Measurements from ENCODE around the gene RINT1. TPM values are rescaled to one million over a fixed set of nuclear protein-coding genes. Genes with fewer than 3 reads are reported as not detected.

The RINT1 gene
- polyA plus RNA-seq, 1 of the 3 experiments (the other 2 are of a cell fraction): 13.1 TPM

- no peak for DNase-seq
- Histone ChIP-seq H3K4me3 (ENCODE audit: low read depth in 2 of 2, low read length in 1 of 2) (no peak overlapping the region), H3K4me2 (no peak overlapping the region), H4K20me1 (ENCODE audit: insufficient read depth) (no peaks in the 10 kb centered on the region), H3K9me2 (no peaks in the 10 kb centered on the region), H2AFZ (ENCODE audit: low read depth) (no peak overlapping the region), H3K79me2 (ENCODE audit: insufficient read depth) (no peaks in the 10 kb centered on the region), H3K9ac (no peak overlapping the region), H3K9me3 (no peaks in the 10 kb centered on the region), H3K36me3 (replicated peaks in 1 of 2; ENCODE audit: control insufficient read depth in 1 of 2, insufficient read depth in 2 of 2, low read length in 1 of 2) (peaks cover 53 to 61% of the 10 kb centered on the region in 2 experiments), H3K4me1 (ENCODE audit: control insufficient read depth in 1 of 2, insufficient read depth in 2 of 2, low read depth in 1 of 2, low read length in 1 of 2) (no peaks in the 10 kb centered on the region), H3F3A (replicated peaks; ENCODE audit: insufficient read depth) (no peaks in the 10 kb centered on the region), H3K27ac (ENCODE audit: low read depth in 2 of 2, low read length in 1 of 2) (no peak overlapping the region), H3K27me3 (ENCODE audit: insufficient read depth) (no peaks in the 10 kb centered on the region)
- ChIA-PET CTCF (interaction anchor here (1.0 to 1.6 kb wide), 5 partner anchors 8 to 36 kb away, joined by 3 to 7 read pairs (median 4); no protein-coding TSS in a partner anchor), POLR2A (interaction anchor here (1.1 kb wide), 1 partner anchor 13 kb away, joined by 3 read pairs; the partner anchor contains the start of gene EFCAB10)
- WGBS (ENCODE audit: low lambda C conversion rate): 89% methylated on average over 3 of the region's 3 CpGs
- TF ChIP-seq FOXJ3 (CRISPR knock-in tag; IDR thresholded peaks at IDR 0.05): no peak
- no peak for TF ChIP-seq GABPA (IDR thresholded peaks at IDR 0.05; ENCODE audit: low read depth)
- TF ChIP-seq FOSL2 (IDR thresholded peaks at IDR 0.05; ENCODE audit: borderline replicate concordance, low read depth): no peak
- TF ChIP-seq MXI1 (IDR thresholded peaks at IDR 0.05; ENCODE audit: low read depth, low read length): no peak
- TF ChIP-seq JUND (IDR thresholded peaks at IDR 0.05): no peak
- no peak for TF ChIP-seq MEF2A (IDR thresholded peaks at IDR 0.05; ENCODE audit: borderline replicate concordance, low read depth)
Measured at GRCh38 chr7:105567821-105568220, 35.8 kb downstream of the RINT1 start.

GRCh38 chr7:105571891-105572290 is 39.9 kb downstream of the RINT1 start:
- Histone ChIP-seq H3K9me2 (no peaks in the 10 kb centered on the region), H3K4me1 (ENCODE audit: control insufficient read depth in 1 of 2, insufficient read depth in 2 of 2, low read depth in 1 of 2, low read length in 1 of 2) (no peaks in the 10 kb centered on the region), H2AFZ (ENCODE audit: low read depth) (no peak overlapping the region), H3K9ac (no peak overlapping the region), H4K20me1 (ENCODE audit: insufficient read depth) (no peaks in the 10 kb centered on the region), H3K4me3 (ENCODE audit: low read depth in 2 of 2, low read length in 1 of 2) (no peak overlapping the region), H3K4me2 (no peak overlapping the region), H3K27ac (ENCODE audit: low read depth in 2 of 2, low read length in 1 of 2) (no peak overlapping the region), H3K27me3 (ENCODE audit: insufficient read depth) (no peaks in the 10 kb centered on the region), H3K79me2 (ENCODE audit: insufficient read depth) (no peaks in the 10 kb centered on the region), H3F3A (replicated peaks; ENCODE audit: insufficient read depth) (peaks cover 6% of the 10 kb centered on the region), H3K36me3 (replicated peaks in 1 of 2; ENCODE audit: control insufficient read depth in 1 of 2, insufficient read depth in 2 of 2, low read length in 1 of 2) (peaks cover 24 to 25% of the 10 kb centered on the region in 2 experiments), H3K9me3 (no peaks in the 10 kb centered on the region)
- WGBS (ENCODE audit: low lambda C conversion rate): 98% methylated on average over 2 of the region's 2 CpGs
- POLR2A ChIA-PET: no interaction called here
- CTCF ChIA-PET: interaction anchor here (1.0 to 2.9 kb wide), 4 partner anchors 10 to 22 kb away, joined by 3 to 13 read pairs (median 4); partner anchors contain the start of gene EFCAB10
- TF ChIP-seq RFX5 (IDR thresholded peaks at IDR 0.05; ENCODE audit: low read length) (no peak), REST (IDR thresholded peaks at IDR 0.05; ENCODE audit: low read depth, low read length) (no peak), PBX3 (IDR thresholded peaks at IDR 0.05) (no peak), MEF2A (IDR thresholded peaks at IDR 0.05; ENCODE audit: borderline replicate concordance, low read depth) (no peak), ELF1 (IDR thresholded peaks at IDR 0.05) (no peak), GATA2 (CRISPR knock-in tag; IDR thresholded peaks at IDR 0.05) (no peak), RAD21 (IDR thresholded peaks at IDR 0.05; ENCODE audit: low read length) (no peak), NRF1 (IDR thresholded peaks at IDR 0.05; ENCODE audit: low read depth, low read length) (no peak), YY1 (IDR thresholded peaks at IDR 0.05; ENCODE audit: low read depth) (no peak), MXI1 (IDR thresholded peaks at IDR 0.05; ENCODE audit: low read depth, low read length) (no peak), SMC3 (IDR thresholded peaks at IDR 0.05; ENCODE audit: low read depth, low read length) (no peak), RCOR1 (IDR thresholded peaks at IDR 0.05; ENCODE audit: low read length) (no peak), SIN3A (IDR thresholded peaks at IDR 0.05; ENCODE audit: borderline replicate concordance, low read depth, low read length) (no peak), FOXM1 (IDR thresholded peaks at IDR 0.05; ENCODE audit: low read depth) (no peak), USF1 (IDR thresholded peaks at IDR 0.05; ENCODE audit: borderline replicate concordance, low read depth) (no peak), TEAD4 (IDR thresholded peaks at IDR 0.05; ENCODE audit: borderline replicate concordance, insufficient read depth) (no peak), CHD2 (IDR thresholded peaks at IDR 0.05; ENCODE audit: low read length, partially characterized antibody) (no peak), ZBTB33 (IDR thresholded peaks at IDR 0.05; ENCODE audit: borderline replicate concordance, low read depth) (no peak), NFIC (IDR thresholded peaks at IDR 0.05; ENCODE audit: borderline replicate concordance) (no peak)
- no peak for DNase-seq
